Measurements from ENCODE around the gene EPB41L1. TPM values are rescaled to one million over a fixed set of nuclear protein-coding genes. Genes with fewer than 3 reads are reported as not detected.

EPB41L1 gene
- total RNA-seq, 2 donors from 2014 or later, result 32.3 to 36.7 TPM

GRCh38 chr20:36150489-36150846 is 4.1 kb upstream of the EPB41L1 start:
- 95 to 97% methylated on average over 3 of the region's 3 CpGs for WGBS, 2 experiments (ENCODE audit: insufficient coverage in 1 of 2, insufficient read length in 1 of 2)
- H3K4me1 Mint-ChIP-seq, result peaks cover 2% of the 10 kb centered on the region
- TF ChIP-seq, protein P1, sequence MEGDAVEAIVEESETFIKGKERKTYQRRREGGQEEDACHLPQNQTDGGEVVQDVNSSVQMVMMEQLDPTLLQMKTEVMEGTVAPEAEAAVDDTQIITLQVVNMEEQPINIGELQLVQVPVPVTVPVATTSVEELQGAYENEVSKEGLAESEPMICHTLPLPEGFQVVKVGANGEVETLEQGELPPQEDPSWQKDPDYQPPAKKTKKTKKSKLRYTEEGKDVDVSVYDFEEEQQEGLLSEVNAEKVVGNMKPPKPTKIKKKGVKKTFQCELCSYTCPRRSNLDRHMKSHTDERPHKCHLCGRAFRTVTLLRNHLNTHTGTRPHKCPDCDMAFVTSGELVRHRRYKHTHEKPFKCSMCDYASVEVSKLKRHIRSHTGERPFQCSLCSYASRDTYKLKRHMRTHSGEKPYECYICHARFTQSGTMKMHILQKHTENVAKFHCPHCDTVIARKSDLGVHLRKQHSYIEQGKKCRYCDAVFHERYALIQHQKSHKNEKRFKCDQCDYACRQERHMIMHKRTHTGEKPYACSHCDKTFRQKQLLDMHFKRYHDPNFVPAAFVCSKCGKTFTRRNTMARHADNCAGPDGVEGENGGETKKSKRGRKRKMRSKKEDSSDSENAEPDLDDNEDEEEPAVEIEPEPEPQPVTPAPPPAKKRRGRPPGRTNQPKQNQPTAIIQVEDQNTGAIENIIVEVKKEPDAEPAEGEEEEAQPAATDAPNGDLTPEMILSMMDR (conservative IDR thresholded peaks at IDR 0.05), result no peak
- Histone ChIP-seq H3K27ac (ENCODE audit: low read depth, low read length) (no peak overlapping the region), H3K4me3 (ENCODE audit: low read length) (no peak overlapping the region), H3K9ac (ENCODE audit: extremely low read depth, low read length, poor library complexity, severe bottlenecking) (no peak overlapping the region), H3K9me3 (ENCODE audit: control insufficient read depth, low read length) (no peaks in the 10 kb centered on the region), H3K36me3 (ENCODE audit: control insufficient read depth, insufficient read depth, low read length) (no peaks in the 10 kb centered on the region), H3K27me3 (ENCODE audit: control insufficient read depth, insufficient read depth, low read length, poor library complexity, severe bottlenecking) (peaks cover 18% of the 10 kb centered on the region), H3K4me1 (ENCODE audit: control insufficient read depth, insufficient read depth, low read length) (no peaks in the 10 kb centered on the region)
- no peaks in the 10 kb centered on the region for H3K9me3 Mint-ChIP-seq
- no peak overlapping the region for H3K27ac Mint-ChIP-seq
- H3K36me3 Mint-ChIP-seq (ENCODE audit: low read depth), result no peaks in the 10 kb centered on the region
- DNase-seq, result no peak
- H3K27me3 Mint-ChIP-seq (ENCODE audit: insufficient read depth), result peaks cover 25% of the 10 kb centered on the region
- no peak overlapping the region for H3K4me3 Mint-ChIP-seq

DNA sequence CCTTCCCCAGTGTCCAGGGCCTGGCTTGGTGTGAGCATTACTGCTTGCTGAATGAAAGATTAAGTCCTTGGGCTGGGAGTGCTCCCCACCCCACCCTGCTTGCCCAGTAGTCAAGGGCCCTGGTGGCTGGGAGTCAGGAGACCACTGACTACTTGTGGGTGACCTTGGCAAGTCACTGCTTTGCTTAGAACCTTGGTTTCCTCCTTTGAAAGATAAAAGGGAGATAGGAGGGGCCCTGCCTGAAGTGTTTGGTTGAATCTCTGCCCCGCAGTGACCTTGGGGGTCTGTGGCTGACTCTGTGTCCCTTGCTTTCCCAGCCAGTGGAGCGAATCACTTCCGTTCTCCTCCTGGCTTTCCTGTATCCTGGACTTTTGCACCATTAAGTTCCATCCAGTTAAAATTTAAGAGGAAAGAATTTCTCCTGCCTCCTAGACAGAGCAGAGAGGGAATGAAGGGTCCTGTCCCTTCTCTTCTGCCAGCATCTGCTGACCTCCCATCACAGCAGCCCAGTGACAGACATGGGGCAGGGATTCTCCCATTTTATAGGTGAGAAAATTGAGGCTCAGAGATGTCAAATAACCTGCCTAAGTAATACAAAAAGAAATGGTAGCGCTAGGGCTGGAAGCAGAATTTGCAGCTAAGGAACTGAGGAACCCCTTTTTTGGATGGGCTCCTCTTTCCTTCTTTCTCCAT is 3.5 kb upstream of the EPB41L1 start:
- Mint-ChIP-seq H3K27ac (no peak overlapping the region), H3K4me1 (peaks cover 2% of the 10 kb centered on the region), H3K4me3 (no peak overlapping the region), H3K9me3 (no peaks in the 10 kb centered on the region), H3K36me3 (ENCODE audit: low read depth) (no peaks in the 10 kb centered on the region), H3K27me3 (ENCODE audit: insufficient read depth) (peaks cover 27% of the 10 kb centered on the region)
- TF ChIP-seq, protein P1 (conservative IDR thresholded peaks at IDR 0.05), result no peak
- no peaks in the 10 kb centered on the region for H3K36me3 ChIP-seq (ENCODE audit: control insufficient read depth, insufficient read depth, low read length)
- H3K27me3 ChIP-seq (ENCODE audit: control insufficient read depth, insufficient read depth, low read length, poor library complexity, severe bottlenecking), result peaks cover 23% of the 10 kb centered on the region
- no peak for DNase-seq
- H3K4me3 ChIP-seq (ENCODE audit: low read length), result no peak overlapping the region
- WGBS, 2 experiments (ENCODE audit: insufficient coverage in 1 of 2, insufficient read length in 1 of 2), result 86 to 89% methylated on average over 3 to 4 of the region's 4 CpGs
- H3K4me1 ChIP-seq (ENCODE audit: control insufficient read depth, insufficient read depth, low read length), result no peaks in the 10 kb centered on the region
- no peaks in the 10 kb centered on the region for H3K9me3 ChIP-seq (ENCODE audit: control insufficient read depth, low read length)
- H3K27ac ChIP-seq (ENCODE audit: low read depth, low read length), result no peak overlapping the region
- H3K9ac ChIP-seq (ENCODE audit: extremely low read depth, low read length, poor library complexity, severe bottlenecking), result no peak overlapping the region

DNA sequence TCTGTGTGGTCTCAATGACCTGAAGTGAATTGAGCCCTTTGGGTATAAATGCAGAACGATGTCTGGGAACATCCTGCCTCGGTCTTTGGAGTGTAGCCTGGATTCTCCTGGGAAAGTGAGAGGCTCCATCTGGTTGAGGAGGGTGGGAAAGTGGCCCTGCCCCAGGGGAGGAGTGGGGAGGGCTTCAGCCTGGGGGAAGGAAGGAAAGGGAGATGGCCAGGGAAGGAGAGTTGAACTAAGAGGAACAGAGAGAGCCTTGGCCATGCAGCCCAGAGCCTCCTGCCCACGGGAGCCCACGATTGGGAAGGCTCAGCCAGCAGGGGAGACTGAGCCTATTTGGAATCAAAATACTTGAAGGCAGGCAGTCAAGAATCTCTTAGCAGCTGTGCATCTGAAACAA is 2.3 kb upstream of the EPB41L1 start:
- WGBS, 2 experiments (ENCODE audit: insufficient coverage in 1 of 2, insufficient read length in 1 of 2), result 46 to 70% methylated on average over 2 to 4 of the region's 4 CpGs
- Histone ChIP-seq H3K9ac (ENCODE audit: extremely low read depth, low read length, poor library complexity, severe bottlenecking) (no peak overlapping the region), H3K4me3 (ENCODE audit: low read length) (no peak overlapping the region), H3K27me3 (ENCODE audit: control insufficient read depth, insufficient read depth, low read length, poor library complexity, severe bottlenecking) (peaks cover 27% of the 10 kb centered on the region), H3K36me3 (ENCODE audit: control insufficient read depth, insufficient read depth, low read length) (no peaks in the 10 kb centered on the region), H3K4me1 (ENCODE audit: control insufficient read depth, insufficient read depth, low read length) (no peaks in the 10 kb centered on the region), H3K9me3 (ENCODE audit: control insufficient read depth, low read length) (no peaks in the 10 kb centered on the region), H3K27ac (ENCODE audit: low read depth, low read length) (no peak overlapping the region)
- Mint-ChIP-seq H3K36me3 (ENCODE audit: low read depth) (no peaks in the 10 kb centered on the region), H3K4me1 (peaks cover 2% of the 10 kb centered on the region), H3K27me3 (ENCODE audit: insufficient read depth) (peaks cover 32% of the 10 kb centered on the region), H3K4me3 (no peak overlapping the region), H3K9me3 (no peaks in the 10 kb centered on the region), H3K27ac (no peak overlapping the region)
- TF ChIP-seq, protein P1 (conservative IDR thresholded peaks at IDR 0.05), result no peak
- DNase-seq, result no peak
